ENCODE data around the gene TSPAN6.
A peak's percentile ranks its signal among the peaks of the same experiment; 100 is the strongest.

TSPAN6 gene

GRCh38 chrX:100649550-100650356, 13.1 kb upstream of the TSPAN6 start:
- no peak overlapping the region for H3K27ac ChIP-seq
- TF ChIP-seq CTCF (conservative IDR thresholded peaks at IDR 0.05; ENCODE audit: low read depth) = no peak
- DNase-seq (ENCODE audit: low spot score) = peak; percentile 43
- POLR2A ChIA-PET (ENCODE audit: low non-redundant PET) = no interaction called here
- CTCF ChIA-PET = interaction anchor here (0.6 to 1.1 kb wide), 3 partner anchors 13 to 119 kb away, joined by 3 to 6 read pairs (median 3); no protein-coding TSS in a partner anchor

GRCh38 chrX:100648458-100649417, 12.1 kb upstream of the TSPAN6 start:
- H3K27ac ChIP-seq = no peak overlapping the region
- no peak for TF ChIP-seq CTCF (conservative IDR thresholded peaks at IDR 0.05; ENCODE audit: low read depth)
- no peak for DNase-seq (ENCODE audit: low spot score)
- POLR2A ChIA-PET (ENCODE audit: low non-redundant PET) = no interaction called here
- CTCF ChIA-PET = interaction anchor here (0.7 to 1.1 kb wide), 2 partner anchors 12 to 629 kb away, joined by 3 to 6 read pairs; no protein-coding TSS in a partner anchor

- no peak overlapping the region for H3K27ac ChIP-seq
- no peak for DNase-seq (ENCODE audit: low spot score)
- ChIA-PET CTCF (no interaction called here), POLR2A (ENCODE audit: low non-redundant PET) (no interaction called here)
- no peak for TF ChIP-seq CTCF (conservative IDR thresholded peaks at IDR 0.05; ENCODE audit: low read depth)
Observed at GRCh38 chrX:100647739-100648138, 11.1 kb upstream of the TSPAN6 start.

- POLR2A ChIA-PET (ENCODE audit: low non-redundant PET) = no interaction called here
- no peak for TF ChIP-seq CTCF (conservative IDR thresholded peaks at IDR 0.05; ENCODE audit: low read depth)
- DNase-seq (ENCODE audit: low spot score) = no peak
Observed at GRCh38 chrX:100647095-100647494, 10.5 kb upstream of the TSPAN6 start.

GRCh38 chrX:100645106-100645505, 8.5 kb upstream of the TSPAN6 start:
- ChIA-PET CTCF (no interaction called here), POLR2A (ENCODE audit: low non-redundant PET) (no interaction called here)
- no peak for DNase-seq (ENCODE audit: low spot score)
- no peak overlapping the region for H3K27ac ChIP-seq
- TF ChIP-seq CTCF (conservative IDR thresholded peaks at IDR 0.05; ENCODE audit: low read depth) = no peak

More at GRCh38 chrX:100647095-100647494, 10.5 kb upstream of the TSPAN6 start:
- CTCF ChIA-PET = no interaction called here
- H3K27ac ChIP-seq = no peak overlapping the region

All from RWPE1 (cell line).